Activated naive CD4-positive, alpha-beta T cell treated with anti-CD3 and anti-CD28 coated beads for 36 hours (primary cell): ENCODE results near the gene NPPC. TPM values are rescaled to one million over a fixed set of nuclear protein-coding genes. Genes with fewer than 3 reads are reported as not detected.
"Not testable (repeated sequence)": the region's sequence is repeated elsewhere in the genome, so short reads cannot be mapped to it uniquely, and the experiment has no call there.

Source experiments
- CTCF ChIA-PET: fragments of 350-600 bp; sonication (Branson Sonifier 250); formaldehyde crosslinking; loops from one replicate; lab custom pipeline; 2021; ENCODE audit warnings: antibody characterized with exemption; lab: Charles Lee
- DNase-seq: peaks from one replicate; pipeline ENCODE4 v3.0.0-alpha.2; 2020
- H3K27ac Mint-ChIP-seq: one replicate; pipeline ENCODE4 v1.8.0; 2021; ENCODE audit warnings: mild to moderate bottlenecking, mixed read lengths
- H3K27me3 Mint-ChIP-seq: one replicate; pipeline ENCODE4 v1.8.0; 2021; ENCODE audit warnings: low read depth, mixed read lengths
- H3K36me3 Mint-ChIP-seq: one replicate; pipeline ENCODE4 v1.8.0; 2021; ENCODE audit warnings: low read depth, mixed read lengths
- H3K4me1 Mint-ChIP-seq: one replicate; pipeline ENCODE4 v1.8.0; 2021; ENCODE audit warnings: low read depth, mixed read lengths
- H3K4me3 Mint-ChIP-seq: one replicate; pipeline ENCODE4 v1.8.0; 2021; ENCODE audit warnings: mild to moderate bottlenecking, moderate library complexity, mixed read lengths
- H3K9me3 Mint-ChIP-seq: one replicate; pipeline ENCODE4 v1.8.0; 2021; ENCODE audit warnings: mixed read lengths
- intact Hi-C: fragments of 100-400 bp; cut with micrococcal nuclease; formaldehyde crosslinking; loops from one replicate; pipeline ENCODE4 v1.15.1; 2023
- total RNA-seq, 2 experiments: library from RNA; stranded (reverse); gene quantifications; one replicate each; pipeline ENCODE4 v1.2.3, GENCODE V29; 2021

The NPPC gene
- total RNA-seq, 2 experiments from 2014 or later, result 0.57 to 1.2 TPM

GRCh38 chr2:231951452-231952035 is 25.3 kb upstream of the NPPC start:
- Mint-ChIP-seq H3K36me3 (no peaks in the 10 kb centered on the region), H3K27ac (no peak overlapping the region), H3K27me3 (peaks cover 6% of the 10 kb centered on the region), H3K4me1 (no peaks in the 10 kb centered on the region), H3K4me3 (no peak overlapping the region), H3K9me3 (no peaks in the 10 kb centered on the region)
- CTCF ChIA-PET, result no interaction called here
- DNase-seq, result no peak
- intact Hi-C loops, result no loop called here

- H3K4me3 Mint-ChIP-seq, result no peak overlapping the region
- peaks cover 3% of the 10 kb centered on the region for H3K27me3 Mint-ChIP-seq
- no peak for DNase-seq
- CTCF ChIA-PET, result no interaction called here
- no peaks in the 10 kb centered on the region for H3K9me3 Mint-ChIP-seq
- H3K4me1 Mint-ChIP-seq, result no peaks in the 10 kb centered on the region
- intact Hi-C loops, result no loop called here
- no peak overlapping the region for H3K27ac Mint-ChIP-seq
- H3K36me3 Mint-ChIP-seq, result no peaks in the 10 kb centered on the region
Observed at GRCh38 chr2:231947694-231948093, 21.5 kb upstream of the NPPC start.

- H3K36me3 Mint-ChIP-seq, H3K9me3 Mint-ChIP-seq, H3K27me3 Mint-ChIP-seq, H3K27ac Mint-ChIP-seq, H3K4me1 Mint-ChIP-seq, CTCF ChIA-PET, DNase-seq, intact Hi-C loops, H3K4me3 Mint-ChIP-seq: not testable (repeated sequence)
Observed at GRCh38 chr2:231947112-231947511, 20.9 kb upstream of the NPPC start.

- Mint-ChIP-seq H3K4me1 (no peaks in the 10 kb centered on the region), H3K9me3 (no peaks in the 10 kb centered on the region), H3K27ac (no peak overlapping the region), H3K27me3 (peaks cover 3% of the 10 kb centered on the region), H3K36me3 (no peaks in the 10 kb centered on the region), H3K4me3 (no peak overlapping the region)
- DNase-seq, result no peak
- intact Hi-C loops, result no loop called here
- CTCF ChIA-PET, result no interaction called here
Observed at GRCh38 chr2:231946241-231946814, 20.1 kb upstream of the NPPC start.

GRCh38 chr2:231942180-231942579 is 16.0 kb upstream of the NPPC start:
- no peaks in the 10 kb centered on the region for H3K9me3 Mint-ChIP-seq
- intact Hi-C loops, result no loop called here
- CTCF ChIA-PET, result no interaction called here
- DNase-seq, result no peak
- no peak overlapping the region for H3K27ac Mint-ChIP-seq
- H3K27me3 Mint-ChIP-seq, result no peaks in the 10 kb centered on the region
- H3K4me3 Mint-ChIP-seq, result no peak overlapping the region
- no peaks in the 10 kb centered on the region for H3K36me3 Mint-ChIP-seq
- H3K4me1 Mint-ChIP-seq, result no peaks in the 10 kb centered on the region

- no peaks in the 10 kb centered on the region for H3K27me3 Mint-ChIP-seq
- H3K27ac Mint-ChIP-seq, result no peak overlapping the region
- H3K4me3 Mint-ChIP-seq, result no peak overlapping the region
- H3K36me3 Mint-ChIP-seq, result no peaks in the 10 kb centered on the region
- intact Hi-C loops, result no loop called here
- CTCF ChIA-PET, result interaction anchor here (1.3 kb wide), 2 partner anchors 11 to 384 kb away, joined by 3 read pairs; no protein-coding TSS in a partner anchor
- no peaks in the 10 kb centered on the region for H3K4me1 Mint-ChIP-seq
- DNase-seq, result no peak
- no peaks in the 10 kb centered on the region for H3K9me3 Mint-ChIP-seq
Observed at GRCh38 chr2:231941673-231942072, 15.5 kb upstream of the NPPC start.

- H3K9me3 Mint-ChIP-seq, result no peaks in the 10 kb centered on the region
- H3K27me3 Mint-ChIP-seq, result no peaks in the 10 kb centered on the region
- CTCF ChIA-PET, result interaction anchor here (0.7 to 1.3 kb wide), 4 partner anchors 10 to 385 kb away, joined by 3 read pairs; no protein-coding TSS in a partner anchor
- peaks cover 2% of the 10 kb centered on the region for H3K4me1 Mint-ChIP-seq
- no peaks in the 10 kb centered on the region for H3K36me3 Mint-ChIP-seq
- no peak overlapping the region for H3K4me3 Mint-ChIP-seq
- intact Hi-C loops, result no loop called here
- DNase-seq, result no peak
- no peak overlapping the region for H3K27ac Mint-ChIP-seq
Observed at GRCh38 chr2:231940795-231941194, 14.6 kb upstream of the NPPC start.

GRCh38 chr2:231939022-231939421 is 12.8 kb upstream of the NPPC start:
- intact Hi-C loops, result no loop called here
- H3K27ac Mint-ChIP-seq, result no peak overlapping the region
- H3K27me3 Mint-ChIP-seq, result no peaks in the 10 kb centered on the region
- CTCF ChIA-PET, result no interaction called here
- peaks cover 2% of the 10 kb centered on the region for H3K4me1 Mint-ChIP-seq
- DNase-seq, result no peak
- H3K4me3 Mint-ChIP-seq, result no peak overlapping the region
- H3K9me3 Mint-ChIP-seq, result no peaks in the 10 kb centered on the region
- no peaks in the 10 kb centered on the region for H3K36me3 Mint-ChIP-seq

GRCh38 chr2:231937057-231937456 is 10.9 kb upstream of the NPPC start:
- CTCF ChIA-PET, result no interaction called here
- H3K27me3 Mint-ChIP-seq, result no peaks in the 10 kb centered on the region
- DNase-seq, result no peak
- no peak overlapping the region for H3K4me3 Mint-ChIP-seq
- peaks cover 2% of the 10 kb centered on the region for H3K4me1 Mint-ChIP-seq
- H3K9me3 Mint-ChIP-seq, result no peaks in the 10 kb centered on the region
- no peaks in the 10 kb centered on the region for H3K36me3 Mint-ChIP-seq
- intact Hi-C loops, result no loop called here
- no peak overlapping the region for H3K27ac Mint-ChIP-seq

GRCh38 chr2:231936491-231936890 is 10.3 kb upstream of the NPPC start:
- DNase-seq, result no peak
- no peaks in the 10 kb centered on the region for H3K36me3 Mint-ChIP-seq
- CTCF ChIA-PET, result no interaction called here

GRCh38 chr2:231935815-231936214 is 9.6 kb upstream of the NPPC start:
- no peaks in the 10 kb centered on the region for H3K27me3 Mint-ChIP-seq
- no peaks in the 10 kb centered on the region for H3K36me3 Mint-ChIP-seq
- intact Hi-C loops, result no loop called here
- CTCF ChIA-PET, result no interaction called here
- no peak overlapping the region for H3K4me3 Mint-ChIP-seq
- peaks cover 2% of the 10 kb centered on the region for H3K4me1 Mint-ChIP-seq
- no peak for DNase-seq
- H3K9me3 Mint-ChIP-seq, result no peaks in the 10 kb centered on the region
- no peak overlapping the region for H3K27ac Mint-ChIP-seq

More at GRCh38 chr2:231936491-231936890, 10.3 kb upstream of the NPPC start:
- Mint-ChIP-seq H3K4me3 (no peak overlapping the region), H3K27me3 (no peaks in the 10 kb centered on the region), H3K4me1 (peaks cover 2% of the 10 kb centered on the region), H3K27ac (no peak overlapping the region), H3K9me3 (no peaks in the 10 kb centered on the region)
- intact Hi-C loops, result no loop called here

GRCh38 chr2:231935207-231935524 is 9.0 kb upstream of the NPPC start:
- H3K9me3 Mint-ChIP-seq, result no peaks in the 10 kb centered on the region
- no peaks in the 10 kb centered on the region for H3K36me3 Mint-ChIP-seq
- CTCF ChIA-PET, result interaction anchor here (0.6 kb wide), 1 partner anchor 220 kb away, joined by 3 read pairs; no protein-coding TSS in a partner anchor
- peaks cover 2% of the 10 kb centered on the region for H3K4me1 Mint-ChIP-seq
- no peak overlapping the region for H3K4me3 Mint-ChIP-seq
- DNase-seq, result no peak
- intact Hi-C loops, result no loop called here
- no peak overlapping the region for H3K27ac Mint-ChIP-seq
- H3K27me3 Mint-ChIP-seq, result no peaks in the 10 kb centered on the region

GRCh38 chr2:231934441-231935206 is 8.4 kb upstream of the NPPC start:
- Mint-ChIP-seq H3K36me3 (no peaks in the 10 kb centered on the region), H3K27me3 (no peaks in the 10 kb centered on the region), H3K4me1 (peaks cover 2% of the 10 kb centered on the region), H3K4me3 (no peak overlapping the region), H3K9me3 (no peaks in the 10 kb centered on the region), H3K27ac (no peak overlapping the region)
- CTCF ChIA-PET, result interaction anchor here (0.6 kb wide), 1 partner anchor 219 kb away, joined by 3 read pairs; no protein-coding TSS in a partner anchor
- no peak for DNase-seq
- intact Hi-C loops, result no loop called here
